Measurements from ENCODE around the gene TMEM108. TPM values are rescaled to one million over a fixed set of nuclear protein-coding genes. Genes with fewer than 3 reads are reported as not detected.

The TMEM108 gene
- total RNA-seq, 1 donor from 2014 or later: 15.4 TPM

GRCh38 chr3:133256787-133257483 is 218.7 kb downstream of the TMEM108 start:
- Histone ChIP-seq H3K27me3 (no peaks in the 10 kb centered on the region), H3K36me3 (no peaks in the 10 kb centered on the region), H3K9me3 (no peaks in the 10 kb centered on the region), H3K4me3 (no peak overlapping the region), H3K27ac (no peak overlapping the region), H3K4me1 (no peaks in the 10 kb centered on the region)
- no peak for TF ChIP-seq CTCF (IDR thresholded peaks at IDR 0.05)
- intact Hi-C loops (cut with DNase I): no loop called here
- no peak for DNase-seq
- ATAC-seq: no peak

- ATAC-seq: no peak
- intact Hi-C loops (cut with DNase I): no loop called here
- Histone ChIP-seq H3K36me3 (no peaks in the 10 kb centered on the region), H3K27ac (no peak overlapping the region), H3K4me1 (no peaks in the 10 kb centered on the region), H3K9me3 (no peaks in the 10 kb centered on the region), H3K4me3 (no peak overlapping the region), H3K27me3 (no peaks in the 10 kb centered on the region)
- no peak for DNase-seq
- TF ChIP-seq CTCF (IDR thresholded peaks at IDR 0.05): no peak
These were observed 220.2 kb downstream of the TMEM108 start for GRCh38 chr3:133258358-133258757.

GRCh38 chr3:133259767-133260166 is 221.6 kb downstream of the TMEM108 start:
- ATAC-seq: no peak
- Histone ChIP-seq H3K27me3 (no peaks in the 10 kb centered on the region), H3K4me1 (no peaks in the 10 kb centered on the region), H3K27ac (no peak overlapping the region), H3K36me3 (no peaks in the 10 kb centered on the region), H3K4me3 (no peak overlapping the region), H3K9me3 (no peaks in the 10 kb centered on the region)
- intact Hi-C loops (cut with DNase I): no loop called here
- DNase-seq: no peak
- TF ChIP-seq CTCF (IDR thresholded peaks at IDR 0.05): no peak

- DNase-seq (no peak), ATAC-seq (no peak)
- TF ChIP-seq CTCF (IDR thresholded peaks at IDR 0.05): no peak
- H3K9me3 ChIP-seq: no peaks in the 10 kb centered on the region
- no peaks in the 10 kb centered on the region for H3K36me3 ChIP-seq
- intact Hi-C loops (cut with DNase I): no loop called here
- H3K27me3 ChIP-seq: no peaks in the 10 kb centered on the region
- no peak overlapping the region for H3K4me3 ChIP-seq
- no peak overlapping the region for H3K27ac ChIP-seq
- H3K4me1 ChIP-seq: no peaks in the 10 kb centered on the region
These were observed 224.1 kb downstream of the TMEM108 start for GRCh38 chr3:133262333-133262732.

- no peak overlapping the region for H3K4me3 ChIP-seq
- DNase-seq (no peak), ATAC-seq (no peak)
- no peak overlapping the region for H3K27ac ChIP-seq
- no peaks in the 10 kb centered on the region for H3K36me3 ChIP-seq
- no peak for TF ChIP-seq CTCF (IDR thresholded peaks at IDR 0.05)
- no peaks in the 10 kb centered on the region for H3K9me3 ChIP-seq
- H3K4me1 ChIP-seq: peaks cover 7% of the 10 kb centered on the region
- intact Hi-C loops (cut with DNase I): no loop called here
- no peaks in the 10 kb centered on the region for H3K27me3 ChIP-seq
These were observed 226.7 kb downstream of the TMEM108 start for GRCh38 chr3:133264920-133265319.

GRCh38 chr3:133268726-133269134 is 230.5 kb downstream of the TMEM108 start:
- ATAC-seq (no peak), DNase-seq (no peak)
- Histone ChIP-seq H3K27ac (no peak overlapping the region), H3K4me3 (no peak overlapping the region), H3K4me1 (peaks cover 7% of the 10 kb centered on the region), H3K27me3 (no peaks in the 10 kb centered on the region), H3K36me3 (no peaks in the 10 kb centered on the region), H3K9me3 (no peaks in the 10 kb centered on the region)
- intact Hi-C loops (cut with DNase I): no loop called here
- TF ChIP-seq CTCF (IDR thresholded peaks at IDR 0.05): no peak
